ENCODE data around the gene ZNF619.
A peak's percentile ranks its signal among the peaks of the same experiment; 100 is the strongest.
"Not testable (repeated sequence)": the region's sequence is repeated elsewhere in the genome, so short reads cannot be mapped to it uniquely, and the experiment has no call there.

ZNF619 gene

GRCh38 chr3:40456279-40456939 is 20.5 kb upstream of the ZNF619 start:
- Histone ChIP-seq H3K4me1 (no peaks in the 10 kb centered on the region), H3K4me3 (ENCODE audit: low read depth, low read length) (peak overlapping the region; percentile 88), H3K36me3 (peaks cover 37% of the 10 kb centered on the region), H3K9me3 (no peaks in the 10 kb centered on the region), H3K27me3 (no peaks in the 10 kb centered on the region)
- no peak for DNase-seq
- TF ChIP-seq CTCF (IDR thresholded peaks at IDR 0.05; ENCODE audit: low read depth, low read length), result no peak

- Histone ChIP-seq H3K4me3 (ENCODE audit: low read depth, low read length) (peak within 1 kb of the TSS; percentile 88), H3K4me1 (no peaks in the 10 kb centered on the region), H3K9me3 (no peaks in the 10 kb centered on the region), H3K27me3 (no peaks in the 10 kb centered on the region), H3K36me3 (peaks cover 44% of the 10 kb centered on the region)
- TF ChIP-seq CTCF (IDR thresholded peaks at IDR 0.05; ENCODE audit: low read depth, low read length), result no peak
- peak; percentile 90 for DNase-seq
Observed at GRCh38 chr3:40456940-40457823, 19.7 kb upstream of the ZNF619 start, which contains the start of gene RPL14. Gene RPL14 (plus strand): TSS chr3:40457339. CDS start chr3:40457472, 133 bp downstream.

- Histone ChIP-seq H3K27me3 (no peaks in the 10 kb centered on the region), H3K4me3 (ENCODE audit: low read depth, low read length) (peak overlapping the region; percentile 88), H3K36me3 (peaks cover 57% of the 10 kb centered on the region), H3K4me1 (no peaks in the 10 kb centered on the region), H3K9me3 (no peaks in the 10 kb centered on the region)
- TF ChIP-seq CTCF (IDR thresholded peaks at IDR 0.05; ENCODE audit: low read depth, low read length), result no peak
- DNase-seq, result no peak
Observed at GRCh38 chr3:40458473-40458872, 18.4 kb upstream of the ZNF619 start.

GRCh38 chr3:40460481-40460880 is 16.4 kb upstream of the ZNF619 start:
- H3K27me3 ChIP-seq; H3K9me3 ChIP-seq; H3K4me3 ChIP-seq (ENCODE audit: low read depth, low read length); H3K4me1 ChIP-seq; DNase-seq: not testable (repeated sequence)
- H3K36me3 ChIP-seq, result peaks cover 66% of the 10 kb centered on the region

- Histone ChIP-seq H3K36me3 (peaks cover 66% of the 10 kb centered on the region), H3K4me1 (no peaks in the 10 kb centered on the region)
Observed at GRCh38 chr3:40461161-40461560, 15.8 kb upstream of the ZNF619 start.

GRCh38 chr3:40462838-40463237 is 14.1 kb upstream of the ZNF619 start:
- H3K27me3 ChIP-seq, result not testable (repeated sequence)
- H3K36me3 ChIP-seq, result peaks cover 61% of the 10 kb centered on the region

More at GRCh38 chr3:40461161-40461560, 15.8 kb upstream of the ZNF619 start:
- no peak for TF ChIP-seq CTCF (IDR thresholded peaks at IDR 0.05; ENCODE audit: low read depth, low read length)
- no peak overlapping the region for H3K4me3 ChIP-seq (ENCODE audit: low read depth, low read length)
- DNase-seq, result no peak
- no peaks in the 10 kb centered on the region for H3K9me3 ChIP-seq
- H3K27me3 ChIP-seq, result no peaks in the 10 kb centered on the region

GRCh38 chr3:40463579-40463978 is 13.3 kb upstream of the ZNF619 start:
- no peaks in the 10 kb centered on the region for H3K27me3 ChIP-seq
- H3K4me1 ChIP-seq, result no peaks in the 10 kb centered on the region
- TF ChIP-seq CTCF (IDR thresholded peaks at IDR 0.05; ENCODE audit: low read depth, low read length), result no peak
- no peak overlapping the region for H3K4me3 ChIP-seq (ENCODE audit: low read depth, low read length)
- H3K9me3 ChIP-seq, result no peaks in the 10 kb centered on the region
- DNase-seq, result no peak
- peaks cover 53% of the 10 kb centered on the region for H3K36me3 ChIP-seq

More at GRCh38 chr3:40462838-40463237, 14.1 kb upstream of the ZNF619 start:
- H3K9me3 ChIP-seq; H3K4me3 ChIP-seq (ENCODE audit: low read depth, low read length); DNase-seq; H3K4me1 ChIP-seq: not testable (repeated sequence)

All from BE2C (cell line).